HS-5 (cell line): ENCODE data around the gene COBL.

Experiments
- DNase-seq: peaks from one replicate; pipeline ENCODE4 v3.0.0-alpha.2; 2012; ENCODE audit warnings: low read depth

COBL gene

DNA sequence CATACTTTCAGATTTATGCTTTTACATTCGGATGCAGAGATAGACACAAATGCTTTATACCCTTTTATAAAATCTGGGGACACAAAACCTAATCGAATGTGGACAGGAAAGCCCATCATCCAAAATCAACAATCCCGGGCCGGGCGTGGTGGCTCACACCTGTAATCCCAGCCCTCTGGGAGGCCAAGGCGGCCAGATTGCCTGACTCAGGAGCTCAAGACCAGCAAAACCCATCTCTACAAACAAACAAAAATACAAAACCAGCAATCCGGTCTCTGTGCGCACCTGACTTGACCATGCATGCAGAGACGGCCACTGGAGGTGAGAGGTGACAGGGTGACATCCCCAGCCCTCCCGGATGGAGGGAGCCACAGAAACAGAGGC is 13.5 kb downstream of the COBL start:
- no peak for DNase-seq

DNA sequence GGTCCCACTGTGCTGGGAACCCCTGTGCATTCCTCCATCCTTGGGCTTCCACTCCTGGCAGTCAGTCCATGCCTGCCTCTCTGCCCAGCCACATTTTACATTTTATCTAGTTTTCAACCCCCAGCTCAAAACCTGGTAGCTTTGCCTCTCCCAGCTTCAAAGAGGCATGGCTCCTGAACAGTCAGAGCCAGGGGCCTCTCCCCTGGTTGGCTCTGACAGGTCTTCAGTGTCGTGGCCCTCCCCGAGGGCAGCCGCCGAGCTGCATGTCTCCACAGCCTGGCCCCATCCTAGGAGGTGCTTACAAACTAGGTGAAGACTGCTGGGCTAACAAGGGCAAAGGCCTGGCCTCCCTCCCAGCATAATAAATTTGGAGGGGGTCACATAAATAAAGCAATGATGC is 14.8 kb downstream of the COBL start:
- no peak for DNase-seq

DNA sequence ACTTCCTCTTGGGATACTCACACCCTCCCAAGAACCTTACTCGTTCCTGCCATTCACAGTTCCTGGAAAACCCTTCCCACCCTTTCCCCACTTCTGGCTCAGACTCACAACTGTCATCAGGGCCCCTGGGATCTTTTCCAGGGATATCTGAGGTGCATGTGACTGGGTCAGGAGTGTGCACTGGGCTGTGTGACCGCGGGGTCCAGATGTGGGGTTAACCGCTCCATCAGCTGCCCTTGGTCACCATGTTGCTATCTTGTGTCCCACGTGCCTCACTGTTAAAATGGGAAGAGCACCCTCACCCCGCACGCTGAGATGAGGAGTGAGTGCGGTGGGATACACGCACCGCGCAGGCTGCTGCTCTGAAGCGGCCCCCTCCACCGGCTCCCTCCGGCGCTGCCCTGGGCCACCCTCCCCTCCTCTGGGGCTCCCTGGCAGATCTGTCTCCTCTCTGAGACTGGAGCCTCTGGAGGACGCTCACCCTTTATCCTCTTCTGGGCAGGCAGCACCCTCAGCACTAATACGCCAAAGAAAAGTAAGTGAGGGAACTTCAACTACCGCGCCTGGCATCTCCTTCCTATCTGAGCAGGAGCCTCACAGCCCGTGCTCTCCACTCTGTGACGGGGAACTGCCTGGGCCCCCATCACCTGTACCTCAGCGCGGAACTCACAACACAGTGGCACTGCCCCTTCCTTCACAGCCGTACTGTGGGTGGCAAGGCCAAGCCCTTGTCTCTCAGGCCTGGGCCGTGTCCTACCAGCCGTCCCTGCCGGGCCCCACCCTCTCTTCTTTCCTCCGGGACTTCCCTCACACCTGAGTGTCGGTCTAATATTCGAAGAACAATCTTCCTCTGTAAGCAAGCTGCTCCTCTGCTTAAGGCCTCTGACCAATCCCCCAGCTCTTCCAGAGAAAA is 15.6 kb downstream of the COBL start:
- DNase-seq: no peak

DNA sequence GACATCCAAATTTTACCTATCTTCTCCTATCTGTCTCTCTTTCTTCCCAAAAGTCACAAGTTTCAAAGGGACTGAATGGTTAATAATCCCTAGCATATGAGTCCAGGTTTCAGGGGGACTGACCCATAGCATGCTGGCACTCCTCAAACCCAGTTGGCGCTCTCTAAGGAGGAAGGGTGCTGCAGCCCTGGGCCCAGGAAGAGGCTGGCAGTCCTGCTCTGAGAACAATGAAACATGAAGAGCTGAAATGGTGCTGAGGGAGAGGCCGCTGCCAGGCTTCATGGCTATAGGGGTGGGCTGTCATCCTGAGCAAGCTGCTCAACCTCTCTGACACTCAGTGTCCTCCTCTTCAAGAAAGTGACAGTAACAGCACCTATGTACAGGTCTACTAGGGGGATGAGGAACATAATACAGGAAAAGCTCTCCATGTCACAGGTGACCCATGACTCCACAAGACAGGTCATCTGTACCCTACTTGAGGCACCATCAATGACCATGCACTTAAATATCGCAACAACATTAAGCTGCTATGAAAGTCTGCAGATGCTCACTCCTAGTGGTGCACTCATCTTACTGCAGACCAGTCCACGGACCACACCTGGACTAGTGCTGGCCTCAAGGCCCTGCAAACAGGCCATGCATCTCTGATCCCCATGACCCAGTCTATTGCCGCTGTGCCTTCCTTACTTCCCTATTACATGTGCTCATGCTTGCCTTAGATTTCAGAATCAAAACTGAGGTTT is 17.0 kb downstream of the COBL start:
- DNase-seq: no peak

DNA sequence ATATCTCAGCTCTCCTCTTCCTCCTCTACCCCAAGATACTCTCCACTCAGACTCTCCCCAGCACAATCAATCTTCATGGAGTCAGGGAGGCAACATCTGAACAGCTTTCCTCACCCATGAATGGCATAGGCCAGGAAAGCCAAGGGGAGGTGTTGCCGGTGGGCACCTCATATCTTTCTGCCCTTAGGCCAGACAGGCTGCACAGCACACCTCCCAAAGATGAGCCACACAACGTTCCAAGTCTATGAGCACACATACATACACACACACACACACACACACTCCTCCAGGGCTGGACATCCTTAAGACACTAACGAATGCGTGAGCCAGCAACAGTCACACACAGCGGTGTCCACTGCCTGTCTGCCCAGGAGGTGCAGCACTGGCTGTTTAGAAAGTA is 17.7 kb downstream of the COBL start:
- no peak for DNase-seq

DNA sequence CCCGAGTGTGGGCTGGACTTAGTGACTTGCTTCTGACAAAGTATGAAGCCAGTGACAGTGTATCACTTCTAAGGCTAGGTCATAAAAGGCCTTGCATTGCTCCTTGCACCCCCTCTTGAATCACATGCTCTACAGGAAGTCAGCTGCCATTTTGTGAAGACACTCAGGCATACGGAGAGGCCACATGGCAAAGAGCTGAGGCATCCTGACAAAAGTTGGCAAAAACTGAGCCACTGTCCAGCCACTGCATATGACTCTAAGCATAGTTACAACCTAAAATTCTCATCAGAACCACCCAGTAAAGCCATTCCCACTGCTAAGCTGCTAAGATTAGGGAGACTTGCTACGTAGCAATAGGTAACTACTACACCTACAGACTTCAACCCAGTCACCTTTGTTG is 18.6 kb downstream of the COBL start:
- no peak for DNase-seq

DNA sequence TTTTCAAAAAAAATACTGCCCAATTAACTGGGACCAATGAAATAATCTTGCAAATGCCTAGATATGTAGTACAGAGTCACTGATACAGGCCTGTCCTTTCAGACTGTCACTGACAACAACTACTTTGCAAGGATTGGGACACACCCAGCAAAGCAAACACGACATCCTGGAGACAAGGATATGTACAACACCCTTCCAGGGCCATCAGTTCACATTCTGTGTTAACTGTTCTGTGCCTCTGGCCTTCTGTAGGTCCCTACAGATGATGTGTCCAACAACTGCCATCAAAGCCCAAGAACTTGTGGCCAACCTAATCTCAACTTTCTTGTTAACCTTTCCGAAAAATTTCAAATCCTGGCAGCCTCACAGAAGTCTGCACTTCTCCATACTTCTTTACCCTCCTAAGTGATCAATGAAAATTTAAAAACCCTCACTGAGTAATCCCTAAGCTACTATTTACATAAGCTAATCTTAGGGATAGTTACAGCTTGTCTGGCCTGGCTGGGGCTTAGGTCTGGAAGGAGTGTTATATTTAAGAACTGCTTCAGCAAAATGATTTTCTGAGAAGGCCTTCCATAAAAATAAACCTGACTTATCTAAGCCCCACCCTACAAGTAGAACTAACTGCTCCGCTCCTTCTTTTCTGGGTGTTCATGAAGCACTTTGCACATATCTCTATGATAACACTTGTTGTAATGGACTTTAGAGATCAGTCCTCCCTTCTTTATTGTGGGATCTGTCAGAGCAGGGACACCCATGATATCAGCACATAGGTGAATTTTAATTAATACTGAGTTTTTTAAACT is 21.0 kb downstream of the COBL start:
- no peak for DNase-seq

DNA sequence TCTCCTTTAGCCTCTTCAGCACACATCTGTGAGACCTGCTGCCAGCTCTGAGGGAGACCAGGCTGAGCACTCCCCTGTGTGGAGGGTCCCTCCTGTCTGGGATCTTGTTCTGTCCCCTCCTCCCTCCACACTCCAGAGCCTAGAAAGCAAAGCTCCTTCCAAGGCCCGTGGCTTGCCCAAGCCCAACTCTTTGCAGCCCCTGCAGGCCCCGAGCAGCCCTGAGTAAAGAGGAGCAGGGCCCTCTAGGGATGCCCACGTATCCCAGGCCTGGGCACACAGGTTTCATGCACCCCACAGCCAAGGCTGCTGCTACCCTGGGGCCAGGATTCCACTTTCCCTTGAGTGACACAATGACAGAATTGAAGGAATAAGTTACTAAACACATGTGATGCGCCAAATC is 24.0 kb downstream of the COBL start:
- DNase-seq: no peak

DNA sequence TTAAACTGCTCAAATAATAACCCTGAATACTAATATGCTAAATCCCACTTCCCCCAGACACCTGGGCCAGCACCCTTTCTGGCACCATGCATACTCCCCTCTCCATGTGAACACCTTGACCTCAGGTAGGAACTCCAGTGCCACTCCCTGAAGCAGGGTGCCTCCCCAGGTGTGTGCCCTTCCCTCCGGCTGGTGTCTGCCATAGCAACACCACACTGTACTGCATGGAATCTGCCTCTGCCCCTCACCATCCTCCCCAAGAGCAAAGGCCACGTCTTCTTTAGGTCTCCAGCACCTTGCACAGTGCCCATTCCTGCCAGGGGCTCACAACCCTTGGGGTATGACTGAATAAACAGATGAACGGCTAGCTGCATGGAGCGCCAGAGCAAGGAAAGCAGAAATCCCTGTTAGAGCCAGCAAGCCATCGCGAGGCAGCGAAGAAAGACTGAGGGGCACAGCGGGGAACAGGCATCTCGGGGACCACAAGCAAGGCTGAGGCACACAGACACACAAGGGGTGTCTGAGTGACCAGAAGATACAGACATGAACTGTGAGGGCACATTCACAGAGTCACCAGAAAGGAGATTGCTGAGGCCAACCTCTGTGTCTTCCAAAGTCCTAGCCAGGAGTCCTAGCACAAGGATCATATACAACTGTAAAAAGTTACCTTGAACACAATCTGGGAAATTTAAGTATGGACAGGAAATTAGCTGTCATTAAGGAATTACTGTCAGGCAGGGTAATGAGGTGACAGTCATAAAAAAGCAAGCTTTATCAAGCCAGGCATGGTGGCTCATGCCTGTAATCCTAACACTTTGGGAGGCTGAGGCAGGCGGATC is 25.7 kb downstream of the COBL start:
- DNase-seq: no peak

DNA sequence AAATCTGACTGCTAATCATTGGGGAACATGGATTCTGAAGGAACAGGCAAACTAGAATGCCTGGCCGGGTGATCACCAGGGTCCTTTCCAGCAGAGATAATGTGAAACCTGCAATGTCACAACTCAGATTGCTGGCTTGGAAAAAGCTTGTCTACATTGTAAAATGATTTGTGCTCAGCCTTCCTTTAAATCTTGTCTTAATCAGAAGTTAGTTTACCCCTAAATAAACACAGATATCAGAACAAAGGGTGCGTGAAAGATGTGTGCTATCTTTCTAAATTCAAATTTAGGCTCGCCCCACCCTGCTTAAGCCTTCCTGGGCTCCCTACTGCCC is 26.3 kb downstream of the COBL start:
- no peak for DNase-seq

DNA sequence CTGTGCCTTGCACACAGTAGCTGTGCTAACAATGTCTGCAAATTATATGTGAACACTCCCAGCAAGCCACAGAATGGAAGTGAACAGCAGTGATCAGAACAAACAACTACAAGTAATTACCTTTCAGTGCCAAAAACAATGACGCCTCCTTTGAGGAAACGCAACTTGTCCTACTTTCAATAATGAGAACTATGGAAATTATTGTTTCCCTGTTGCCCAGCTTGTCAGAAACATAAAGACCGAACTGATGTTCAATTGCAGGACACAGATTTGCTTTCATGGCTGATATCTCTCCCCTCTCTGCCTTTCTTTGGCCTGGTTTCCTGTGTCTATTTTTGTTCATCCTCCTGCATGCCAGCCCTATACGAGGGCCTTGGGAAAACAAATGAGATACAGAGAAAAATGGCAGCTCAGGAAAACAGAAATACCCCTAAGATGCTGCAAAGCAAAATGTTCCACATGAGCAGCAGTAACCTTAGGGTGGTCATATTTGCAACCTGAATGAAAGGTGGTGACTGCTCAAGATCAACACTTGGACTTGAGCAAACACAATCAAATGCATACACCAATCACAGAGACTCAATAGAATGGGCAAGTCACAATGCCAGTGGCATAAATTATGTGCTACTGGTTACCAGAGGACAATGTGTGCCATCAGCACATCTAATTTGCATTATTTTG is 26.8 kb downstream of the COBL start:
- no peak for DNase-seq

DNA sequence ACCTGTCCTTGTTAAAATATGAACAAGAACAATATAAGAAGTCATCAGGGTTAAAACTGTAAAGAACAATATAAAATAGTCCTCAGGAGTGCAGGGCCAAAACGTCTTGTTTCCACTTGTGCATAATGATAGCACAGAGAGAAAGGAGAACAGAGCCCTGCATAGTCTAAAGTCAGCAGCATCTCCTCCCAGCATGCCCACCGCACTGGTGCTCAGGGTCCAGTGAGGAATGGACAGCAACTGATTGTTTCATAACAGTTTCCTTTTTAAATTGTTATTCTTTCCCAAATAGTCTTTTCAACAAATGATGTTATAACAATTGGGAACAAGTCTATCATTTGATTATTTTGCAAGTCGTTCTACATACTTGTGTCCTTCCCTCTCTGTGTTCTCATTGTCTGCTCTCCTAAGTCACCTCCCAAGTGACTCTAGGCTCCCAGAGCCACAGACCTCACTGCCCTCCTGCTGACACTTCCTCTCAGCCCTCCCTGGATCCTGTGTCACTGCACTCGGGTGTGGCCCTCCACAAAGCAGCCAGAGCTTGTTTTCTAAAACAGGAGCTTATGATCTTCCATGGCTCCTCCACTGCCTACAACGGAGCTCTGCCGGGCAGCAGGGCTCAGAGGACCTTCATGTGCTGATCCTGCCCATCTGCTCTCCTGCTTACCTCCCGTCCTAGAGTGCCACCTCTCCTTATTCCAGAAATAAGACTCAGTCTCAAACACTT is 27.6 kb downstream of the COBL start:
- no peak for DNase-seq

DNA sequence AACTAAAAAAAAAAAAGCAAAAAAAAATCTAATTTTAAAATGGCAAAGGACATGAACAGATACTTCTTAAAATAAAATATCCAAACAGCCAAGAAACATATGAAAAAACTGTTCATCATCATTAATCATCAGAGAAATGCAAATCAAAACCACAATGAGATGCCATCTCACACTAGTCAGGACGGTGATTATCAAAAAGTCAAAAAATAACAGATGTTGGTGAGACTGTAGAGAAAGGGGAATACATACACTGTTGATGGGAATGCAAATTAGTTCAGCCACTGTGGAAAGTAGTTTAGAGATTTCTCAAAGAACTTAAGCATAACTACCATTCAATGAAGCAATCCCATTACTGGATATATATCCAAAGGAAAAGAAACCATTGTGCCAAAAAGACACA is 30.2 kb downstream of the COBL start:
- DNase-seq: peak; percentile 9

DNA sequence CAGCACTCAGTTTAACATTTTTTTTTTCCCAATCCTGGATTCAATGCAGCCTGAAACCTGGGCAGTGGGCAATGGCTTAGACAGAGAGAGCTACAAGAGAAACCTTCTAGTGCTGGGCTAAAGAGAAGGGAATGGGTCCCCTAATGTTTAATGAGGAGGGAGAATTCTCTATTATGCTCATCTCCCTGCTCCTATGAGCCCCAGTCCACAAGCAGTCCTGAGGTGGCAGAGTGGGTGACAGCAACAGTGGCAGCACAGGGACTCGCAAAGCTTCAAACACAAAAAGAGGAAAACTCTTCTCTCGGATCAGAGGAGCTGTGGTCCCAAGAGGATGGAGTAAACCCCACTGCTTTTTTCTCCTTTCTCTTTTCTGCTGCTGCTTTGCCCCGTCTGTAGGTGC is 36.5 kb downstream of the COBL start:
- no peak for DNase-seq

DNA sequence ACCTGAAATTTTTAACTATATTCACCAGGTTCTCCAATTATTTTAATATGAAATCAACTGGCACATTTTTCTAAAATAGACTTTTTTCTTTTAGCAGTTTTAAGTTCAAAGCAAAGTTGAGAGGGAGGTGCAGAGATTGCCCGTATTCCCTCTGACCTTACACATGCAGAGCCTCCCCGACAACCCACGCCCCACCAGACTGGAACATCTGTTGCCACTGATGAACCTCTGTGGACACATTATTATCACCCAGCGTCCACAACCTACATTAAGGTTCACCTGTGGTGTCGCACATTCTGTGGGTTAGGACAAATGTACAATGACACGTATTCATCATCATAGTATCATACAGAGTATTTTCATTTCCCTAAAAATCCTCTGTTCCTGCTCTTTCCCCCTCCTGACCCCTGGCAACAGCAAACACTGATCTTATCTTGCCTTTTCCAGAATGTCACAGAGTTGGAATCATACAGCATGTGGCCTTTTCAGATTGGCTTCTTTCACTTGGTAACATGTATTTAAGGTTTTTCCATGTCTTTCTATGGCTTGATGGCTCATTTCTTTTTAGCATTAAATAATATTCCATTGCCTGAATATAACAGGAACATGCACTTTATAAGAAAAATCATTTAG is 37.1 kb downstream of the COBL start:
- DNase-seq: no peak

DNA sequence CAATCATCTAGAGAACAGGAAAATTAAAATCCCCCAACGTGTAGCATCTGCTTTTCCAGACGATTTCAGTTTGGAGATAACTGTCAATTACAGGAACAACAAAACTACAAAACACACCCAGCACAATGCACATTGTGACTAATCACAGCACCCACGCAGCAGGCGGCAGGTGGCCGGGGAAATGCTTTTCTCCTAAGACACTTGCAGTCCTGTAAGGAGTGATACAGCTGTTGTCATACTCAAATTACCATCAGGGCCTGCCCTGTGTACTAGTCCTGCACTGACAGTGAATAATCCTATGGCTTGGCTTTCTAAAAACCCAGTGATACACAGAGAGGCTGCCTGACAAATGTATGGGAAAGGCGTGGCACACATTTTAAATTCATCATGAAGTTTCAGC is 37.8 kb downstream of the COBL start:
- no peak for DNase-seq

DNA sequence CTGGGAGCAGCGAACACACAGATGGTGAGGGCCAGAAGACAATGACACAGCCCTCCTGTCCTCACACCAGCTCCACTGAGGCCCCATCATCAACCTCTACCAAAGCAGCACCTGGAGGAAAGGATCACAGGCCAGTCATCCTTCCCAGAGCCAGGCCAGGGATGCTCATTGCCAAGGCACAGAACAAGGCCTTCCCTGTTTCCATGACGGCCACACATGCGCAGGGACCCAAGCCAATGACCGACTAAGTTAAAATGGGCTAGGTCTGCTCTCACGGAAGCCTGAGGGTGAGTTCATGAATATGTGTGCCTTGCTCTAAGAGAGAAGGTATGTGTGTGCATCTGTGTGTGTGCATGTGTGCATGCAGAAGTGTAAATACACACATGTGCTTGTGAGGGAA is 39.6 kb downstream of the COBL start:
- DNase-seq: no peak

DNA sequence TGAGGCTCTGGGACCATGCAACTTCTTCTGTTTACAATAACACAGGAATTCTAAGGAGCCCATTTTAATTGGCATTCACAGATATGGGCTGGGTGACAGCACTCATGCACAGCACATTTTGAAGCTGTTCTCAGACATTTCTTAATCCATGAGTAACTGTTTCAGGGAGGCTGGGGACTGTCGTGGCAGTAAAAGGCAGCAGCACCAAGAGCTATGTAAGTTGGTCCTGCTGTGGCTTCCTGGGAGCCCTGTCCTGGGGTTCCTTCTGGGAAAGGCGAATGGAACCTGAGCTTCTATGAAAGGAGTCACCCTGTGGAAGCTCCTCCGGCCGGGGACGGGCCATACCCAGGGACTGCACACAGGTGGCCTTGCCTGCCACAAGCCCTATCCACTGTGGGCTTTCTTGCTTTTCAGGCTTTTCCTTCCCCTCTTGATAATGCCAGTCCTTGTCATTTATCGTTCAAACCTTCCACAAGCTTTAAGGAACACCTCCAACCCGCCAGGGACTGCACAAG is 40.5 kb downstream of the COBL start:
- no peak for DNase-seq

DNA sequence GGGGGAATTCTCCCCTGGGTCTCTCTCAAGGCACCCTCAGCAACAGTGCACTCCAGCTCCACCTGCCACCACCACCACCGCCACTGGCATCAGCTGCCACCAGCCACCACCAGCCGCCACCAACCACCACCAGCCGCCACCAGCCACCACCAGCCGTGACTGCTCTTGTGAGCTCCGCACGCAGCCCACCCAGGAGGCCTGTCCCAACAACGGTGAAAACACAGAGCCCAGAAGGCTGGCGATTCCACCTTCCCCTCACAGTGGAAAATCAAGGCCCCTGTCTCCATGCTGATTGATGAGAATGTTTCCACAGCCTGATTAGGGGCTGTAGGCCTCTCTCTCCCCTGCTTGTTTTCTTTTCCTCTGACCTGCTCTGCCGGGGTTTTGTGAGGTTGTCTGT is 41.1 kb downstream of the COBL start:
- DNase-seq: no peak

DNA sequence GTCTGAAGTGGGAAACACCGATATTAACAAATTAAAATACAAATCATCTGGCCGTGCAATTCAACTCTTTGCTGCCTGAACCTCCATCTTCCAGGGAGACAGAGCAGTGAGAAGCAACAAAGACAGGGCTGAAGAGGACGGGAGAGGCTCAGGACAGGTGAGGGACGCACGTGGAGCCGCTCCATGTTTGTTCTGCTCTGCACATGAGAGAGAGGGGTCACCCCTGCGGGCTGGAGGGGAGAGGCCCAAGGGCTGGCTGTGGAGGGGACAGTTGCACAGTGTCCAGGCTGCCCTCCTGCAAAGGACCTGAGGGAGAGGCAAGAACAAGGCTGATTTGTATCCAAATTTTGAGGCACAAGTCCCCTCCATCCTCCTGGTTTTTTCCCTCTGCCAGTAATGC is 41.7 kb downstream of the COBL start:
- no peak for DNase-seq
